ENCODE results near the gene CD276.
"Not testable (repeated sequence)": the region's sequence is repeated elsewhere in the genome, so short reads cannot be mapped to it uniquely, and the experiment has no call there.

Gene CD276

GRCh38 chr15:73684581-73685455 is 635 bp downstream of the CD276 start:
- no peak for DNase-seq (ENCODE audit: low spot score)

DNA sequence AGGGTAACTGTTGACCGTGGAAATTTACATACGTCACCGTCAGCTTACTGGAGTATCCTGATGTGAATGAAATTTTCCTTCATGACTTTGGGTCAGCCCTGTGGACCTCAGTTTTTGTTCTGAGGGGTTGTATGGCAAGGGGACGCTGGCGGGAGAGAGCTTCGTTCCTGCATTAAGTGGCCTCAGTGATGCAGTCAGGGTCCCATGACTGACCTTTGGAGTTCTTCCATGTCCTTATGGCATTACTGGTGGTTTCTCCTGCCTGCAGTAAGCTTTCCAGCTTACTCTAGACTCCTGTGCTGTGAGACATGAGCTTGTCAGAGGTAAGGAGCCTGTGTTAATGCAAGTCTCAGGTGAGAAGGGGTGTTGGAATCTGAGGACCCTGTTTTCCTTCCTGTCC is 1.8 kb downstream of the CD276 start:
- no peak for DNase-seq (ENCODE audit: low spot score)

GRCh38 chr15:73686781-73687256 is 2.6 kb downstream of the CD276 start:
- DNase-seq (ENCODE audit: low spot score): no peak

DNA sequence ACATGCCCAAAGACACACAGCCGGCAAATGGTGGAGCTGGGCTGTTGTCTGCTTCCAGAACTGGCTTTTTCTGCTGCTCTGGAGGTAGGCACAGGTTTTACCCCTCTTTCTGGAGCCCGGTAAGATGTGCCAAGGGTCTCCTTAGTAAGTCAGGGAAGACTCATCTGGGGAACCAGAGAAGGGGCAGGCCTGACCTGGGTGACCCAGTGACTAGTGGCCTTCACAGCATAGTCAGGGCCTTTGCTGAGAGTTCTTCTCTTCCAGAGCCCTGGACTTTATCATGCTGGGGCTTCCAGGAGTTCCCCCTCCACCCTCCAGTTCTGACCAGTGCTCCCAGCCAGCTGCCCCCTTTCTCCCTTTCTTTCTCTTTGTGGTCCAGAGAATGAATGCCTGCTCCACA is 3.2 kb downstream of the CD276 start:
- no peak for DNase-seq (ENCODE audit: low spot score)

DNA sequence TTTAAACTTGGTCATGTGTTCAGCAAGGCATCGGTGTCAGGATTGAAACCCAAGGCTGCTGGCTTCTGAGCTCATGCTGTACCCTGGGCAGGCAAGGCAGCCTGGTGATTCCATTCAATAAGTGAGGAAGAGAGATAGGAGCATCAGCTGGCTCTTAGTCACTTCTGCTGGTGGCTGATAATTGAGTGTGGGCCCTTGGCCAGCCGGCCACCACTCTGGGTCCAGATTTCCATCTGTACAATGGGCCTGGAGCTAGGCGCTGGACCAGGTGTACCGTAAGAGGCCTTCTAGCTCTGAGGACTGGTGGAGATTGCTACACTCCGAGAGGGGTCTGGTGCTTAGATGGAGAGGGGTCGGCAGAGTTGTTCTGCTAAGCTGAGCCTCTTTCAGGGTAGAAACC is 4.3 kb downstream of the CD276 start:
- DNase-seq (ENCODE audit: low spot score): no peak

GRCh38 chr15:73691396-73691795 is 7.2 kb downstream of the CD276 start:
- no peak for DNase-seq (ENCODE audit: low spot score)

DNA sequence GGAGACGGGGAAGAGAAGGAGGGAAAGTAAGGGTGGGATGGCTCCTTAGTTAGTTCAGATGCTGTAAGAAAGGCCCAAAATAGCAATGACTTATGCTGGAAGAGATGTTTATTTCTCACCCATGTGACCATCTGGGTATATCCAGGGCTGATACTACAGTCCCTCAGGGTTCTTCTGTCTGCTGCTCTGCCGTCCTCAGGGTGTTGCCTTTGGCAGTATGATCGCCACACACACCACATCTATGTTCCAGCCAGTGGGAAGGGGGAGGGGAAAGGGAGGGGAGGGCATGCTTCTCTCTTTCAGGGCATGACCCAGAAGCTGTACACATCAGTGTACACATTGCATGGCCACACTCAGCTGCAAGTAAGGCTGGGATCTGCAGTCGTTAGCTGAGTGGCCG is 10.2 kb downstream of the CD276 start:
- DNase-seq (ENCODE audit: low spot score): no peak

DNA sequence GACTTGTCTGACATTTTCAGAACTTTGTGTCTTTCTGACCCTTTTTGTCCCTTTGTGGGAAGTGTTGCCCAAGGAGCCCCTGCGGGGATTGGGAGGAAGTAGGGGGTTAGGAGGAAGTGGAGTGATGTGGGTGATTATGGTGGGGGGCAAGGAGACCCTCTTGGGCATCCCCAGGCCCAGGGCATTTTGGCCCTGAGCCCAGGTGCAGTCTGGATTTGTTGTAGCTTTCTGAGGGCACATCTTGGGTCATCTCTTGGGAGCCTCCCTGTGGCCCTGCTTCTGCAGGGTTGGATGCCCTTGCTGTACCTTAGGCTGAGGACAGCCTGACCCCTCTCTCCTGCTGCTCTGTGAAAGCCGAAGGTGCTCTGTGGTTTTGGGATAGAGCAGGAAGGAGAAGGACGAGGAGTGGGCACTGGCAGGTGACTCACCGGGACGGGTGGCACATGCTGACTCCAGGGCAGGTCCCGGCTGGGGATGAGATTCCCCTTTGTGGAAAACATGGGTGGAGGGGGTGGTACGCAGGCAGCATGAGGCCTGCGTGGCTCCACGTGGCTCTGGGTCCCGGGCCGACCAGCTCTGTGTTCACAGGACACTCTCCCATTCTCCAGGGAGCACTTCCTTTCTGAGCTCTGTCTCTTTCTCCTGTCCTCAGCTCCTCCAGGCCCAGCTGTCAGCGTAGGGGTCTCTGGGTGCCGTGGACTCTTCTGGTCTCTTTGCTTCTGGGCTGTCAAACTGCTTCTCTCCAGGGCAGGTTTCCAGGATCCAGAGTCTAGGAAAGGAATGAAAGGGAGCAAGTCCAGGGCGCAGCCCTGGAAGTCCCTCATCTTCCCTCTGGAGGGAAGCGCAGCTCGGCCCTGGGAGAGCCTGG is 11.8 kb downstream of the CD276 start:
- no peak for DNase-seq (ENCODE audit: low spot score)

DNA sequence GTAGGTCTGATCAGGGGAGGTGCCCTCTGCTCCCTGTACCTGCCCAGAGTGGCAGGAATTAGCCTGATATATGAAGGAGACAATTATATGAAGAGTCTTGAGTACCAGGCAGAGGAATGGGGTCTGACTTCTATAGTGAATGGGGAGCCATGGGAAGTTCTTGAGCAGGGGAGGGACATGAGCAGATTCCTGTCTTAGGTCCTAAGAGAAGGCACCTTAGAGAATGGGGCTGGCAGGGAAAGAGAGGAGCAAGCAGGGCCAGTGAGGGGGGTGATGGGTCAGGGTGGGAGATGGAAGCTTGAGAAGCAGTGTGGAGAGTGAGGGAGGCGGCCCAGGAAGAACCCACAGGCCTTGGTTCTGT is 12.4 kb downstream of the CD276 start:
- DNase-seq (ENCODE audit: low spot score): no peak

- peak; percentile 83 for DNase-seq (ENCODE audit: low spot score)
These were observed 12.9 kb downstream of the CD276 start for GRCh38 chr15:73697033-73697467.

GRCh38 chr15:73699249-73700040 is 15.3 kb downstream of the CD276 start:
- DNase-seq (ENCODE audit: low spot score): no peak

GRCh38 chr15:73700041-73700842 is 16.1 kb downstream of the CD276 start:
- peak; percentile 78 for DNase-seq (ENCODE audit: low spot score)

- not testable (repeated sequence) for DNase-seq (ENCODE audit: low spot score)
These were observed 18.4 kb downstream of the CD276 start for GRCh38 chr15:73702311-73703239.

DNA sequence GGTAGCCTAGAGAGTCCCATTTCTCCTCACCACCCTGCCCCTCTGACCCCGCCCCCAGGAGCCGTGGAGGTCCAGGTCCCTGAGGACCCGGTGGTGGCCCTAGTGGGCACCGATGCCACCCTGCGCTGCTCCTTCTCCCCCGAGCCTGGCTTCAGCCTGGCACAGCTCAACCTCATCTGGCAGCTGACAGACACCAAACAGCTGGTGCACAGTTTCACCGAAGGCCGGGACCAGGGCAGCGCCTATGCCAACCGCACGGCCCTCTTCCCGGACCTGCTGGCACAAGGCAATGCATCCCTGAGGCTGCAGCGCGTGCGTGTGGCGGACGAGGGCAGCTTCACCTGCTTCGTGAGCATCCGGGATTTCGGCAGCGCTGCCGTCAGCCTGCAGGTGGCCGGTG is 19.4 kb downstream of the CD276 start:
- DNase-seq (ENCODE audit: low spot score): not testable (repeated sequence)

DNA sequence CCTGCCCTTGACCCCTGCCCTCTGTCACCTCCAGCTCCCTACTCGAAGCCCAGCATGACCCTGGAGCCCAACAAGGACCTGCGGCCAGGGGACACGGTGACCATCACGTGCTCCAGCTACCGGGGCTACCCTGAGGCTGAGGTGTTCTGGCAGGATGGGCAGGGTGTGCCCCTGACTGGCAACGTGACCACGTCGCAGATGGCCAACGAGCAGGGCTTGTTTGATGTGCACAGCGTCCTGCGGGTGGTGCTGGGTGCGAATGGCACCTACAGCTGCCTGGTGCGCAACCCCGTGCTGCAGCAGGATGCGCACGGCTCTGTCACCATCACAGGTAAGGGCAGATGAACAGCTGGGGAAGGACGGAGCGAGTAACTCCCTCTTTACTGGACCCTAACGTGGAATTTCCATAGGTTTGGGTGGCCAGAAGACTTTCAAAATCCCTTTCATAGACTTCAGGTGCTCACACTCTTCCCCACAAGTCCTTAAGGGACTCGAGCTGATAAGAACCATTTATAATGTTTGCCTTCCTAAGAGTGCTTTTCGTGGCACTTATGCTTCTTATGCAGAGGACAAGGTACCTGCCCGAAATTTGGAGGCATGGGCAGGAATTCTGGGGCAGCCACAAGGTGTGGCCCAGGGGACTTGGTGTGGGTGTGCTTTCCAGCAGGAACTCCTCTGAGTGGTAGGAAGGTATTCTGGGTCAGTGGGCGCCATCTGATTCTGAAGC is 20.1 kb downstream of the CD276 start:
- not testable (repeated sequence) for DNase-seq (ENCODE audit: low spot score)

- no peak for DNase-seq (ENCODE audit: low spot score)
These were observed 20.9 kb downstream of the CD276 start for GRCh38 chr15:73704869-73705645.

GRCh38 chr15:73708691-73709090 is 24.5 kb downstream of the CD276 start:
- no peak for DNase-seq (ENCODE audit: low spot score)

DNA sequence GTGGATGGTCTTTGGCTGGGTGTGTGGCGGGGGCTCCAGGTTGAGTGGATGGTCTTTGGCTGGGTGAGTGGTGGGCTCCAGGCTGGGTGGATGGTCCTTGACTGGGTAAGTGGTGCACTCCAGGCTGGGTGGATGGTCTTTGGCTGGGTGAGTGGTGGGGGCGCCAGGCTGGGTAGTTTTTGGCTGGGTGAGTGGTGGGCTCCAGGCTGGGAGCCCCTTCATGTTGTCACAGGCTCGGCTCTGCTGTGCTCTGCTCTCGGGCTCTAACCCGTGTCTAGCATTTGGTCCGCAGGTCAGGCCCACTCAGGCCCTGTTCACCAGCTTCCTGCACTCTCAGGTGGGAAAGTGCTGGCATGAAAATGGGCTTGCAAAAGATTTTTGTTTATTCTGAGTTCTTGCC is 25.1 kb downstream of the CD276 start:
- DNase-seq (ENCODE audit: low spot score): no peak

- DNase-seq (ENCODE audit: low spot score): no peak
These were observed 25.5 kb downstream of the CD276 start for GRCh38 chr15:73709686-73710085.

All from pons (tissue), 1 donor.